Cardiac muscle cell (in vitro differentiated cells and primary cell): Measurements from ENCODE around the gene ERBB2. TPM values are rescaled to one million over a fixed set of nuclear protein-coding genes. Genes with fewer than 3 reads are reported as not detected.

Experiments used
- DNase-seq, 2 donors: peaks; one replicate each; pipeline versions ENCODE4 v3.0.0 to v3.0.0-alpha.2; 2010 to 2017; ENCODE audit warnings: low read depth in 1 of 2, low spot score in 1 of 2
- H3K27ac ChIP-seq: fragments of 200-600 bp; sonication (generic); 2 replicates; pipeline ENCODE4 v1.5.1; 2016
- H3K27me3 ChIP-seq: fragments of 200-600 bp; sonication (generic); 2 replicates; pipeline ENCODE4 v1.6.0; 2016; ENCODE audit warnings: control low read depth
- H3K36me3 ChIP-seq: fragments of 200-600 bp; sonication (generic); 2 replicates; pipeline ENCODE4 v1.5.1; 2016; ENCODE audit warnings: control low read depth
- H3K4me1 ChIP-seq: fragments of 200-600 bp; sonication (generic); 2 replicates; pipeline ENCODE4 v1.8.1; 2017; ENCODE audit warnings: low read depth, mild to moderate bottlenecking, mixed run types
- H3K4me3 ChIP-seq: fragments of 200-600 bp; sonication (generic); 2 replicates; pipeline ENCODE4 v1.5.1; 2016; ENCODE audit warnings: mild to moderate bottlenecking
- H3K9me3 ChIP-seq: fragments of 200-600 bp; sonication (generic); 2 replicates; pipeline ENCODE4 v1.5.1; 2017; ENCODE audit warnings: low read depth, mild to moderate bottlenecking, control low read depth
- CTCF ChIP-seq: IDR thresholded peaks from 2 replicates; pipeline ENCODE4 v1.5.1; 2012; ENCODE audit warnings: low read depth, mild to moderate bottlenecking, low read length
- polyA plus RNA-seq: library from polyadenylated mRNA; unstranded; fragments of >200 nt; fragmentation: Nextera tagmentation; extraction: Ambion mirVana; gene quantifications from 2 replicates; pipeline ENCODE4 v1.2.1, GENCODE V29; 2016
- total RNA-seq: library from RNA; depleted of rRNA; stranded (reverse); fragments of >200 nt; gene quantifications from 2 replicates; pipeline ENCODE4 v1.2.3, GENCODE V29; 2016

Gene ERBB2
- total and polyA plus RNA-seq, 2 experiments from 2014 or later = 194 to 310 TPM

- TF ChIP-seq CTCF = no peak
- no peaks in the 10 kb centered on the region for H3K27me3 ChIP-seq
- no peaks in the 10 kb centered on the region for H3K9me3 ChIP-seq
- peak within 1 kb of the TSS; percentile 68 for H3K4me3 ChIP-seq
- DNase-seq = peak; percentile 89 to 92
- peaks cover 9% of the 10 kb centered on the region for H3K4me1 ChIP-seq
- peak within 1 kb of the TSS; percentile 96 for H3K27ac ChIP-seq
- H3K36me3 ChIP-seq = no peaks in the 10 kb centered on the region
Observed at GRCh38 chr17:39687546-39688474, 12.1 kb upstream of the ERBB2 start, which contains the start of gene PGAP3. TSS of gene PGAP3 (minus strand) at chr17:39688057. CDS start at chr17:39688014, 43 bp downstream.

GRCh38 chr17:39688475-39688835 is 11.4 kb upstream of the ERBB2 start:
- no peak for TF ChIP-seq CTCF
- no peak for DNase-seq
- H3K27me3 ChIP-seq = no peaks in the 10 kb centered on the region
- H3K4me1 ChIP-seq = peaks cover 9% of the 10 kb centered on the region
- H3K9me3 ChIP-seq = no peaks in the 10 kb centered on the region
- peak overlapping the region; percentile 96 for H3K27ac ChIP-seq
- peak overlapping the region; percentile 68 for H3K4me3 ChIP-seq
- H3K36me3 ChIP-seq = no peaks in the 10 kb centered on the region

- DNase-seq = no peak
- Histone ChIP-seq H3K27me3 (no peaks in the 10 kb centered on the region), H3K27ac (no peak overlapping the region), H3K4me1 (peaks cover 9% of the 10 kb centered on the region), H3K9me3 (no peaks in the 10 kb centered on the region), H3K36me3 (no peaks in the 10 kb centered on the region), H3K4me3 (peak overlapping the region; percentile 68)
- TF ChIP-seq CTCF = no peak
Observed at GRCh38 chr17:39688945-39689344, 10.9 kb upstream of the ERBB2 start.

- no peaks in the 10 kb centered on the region for H3K27me3 ChIP-seq
- no peaks in the 10 kb centered on the region for H3K9me3 ChIP-seq
- H3K27ac ChIP-seq = peak overlapping the region; percentile 80
- peaks cover 23% of the 10 kb centered on the region for H3K4me1 ChIP-seq
- no peak overlapping the region for H3K4me3 ChIP-seq
- TF ChIP-seq CTCF = no peak
- no peak for DNase-seq
- H3K36me3 ChIP-seq = no peaks in the 10 kb centered on the region
Observed at GRCh38 chr17:39694593-39694992, 5.3 kb upstream of the ERBB2 start.

- no peak for DNase-seq
- no peak for TF ChIP-seq CTCF
- Histone ChIP-seq H3K27me3 (no peaks in the 10 kb centered on the region), H3K27ac (peak overlapping the region; percentile 80), H3K4me1 (peaks cover 23% of the 10 kb centered on the region), H3K4me3 (no peak overlapping the region), H3K36me3 (no peaks in the 10 kb centered on the region), H3K9me3 (no peaks in the 10 kb centered on the region)
Observed at GRCh38 chr17:39695089-39695474, 4.8 kb upstream of the ERBB2 start.
